ENCODE data around the gene DGKH. TPM values are rescaled to one million over a fixed set of nuclear protein-coding genes. Genes with fewer than 3 reads are reported as not detected.
"Not testable (repeated sequence)": the region's sequence is repeated elsewhere in the genome, so short reads cannot be mapped to it uniquely, and the experiment has no call there.

Gene DGKH
- total and polyA plus RNA-seq, 8 donors = 9.8 to 17.1 (median 12.0) TPM

- ATAC-seq = no peak
- Histone ChIP-seq H3K4me1 (no peaks in the 10 kb centered on the region), H3K9me3 (no peaks in the 10 kb centered on the region), H3K4me3 (no peak overlapping the region), H3K27me3 (no peaks in the 10 kb centered on the region), H3K27ac (no peak overlapping the region), H3K36me3 (no peaks in the 10 kb centered on the region)
- intact Hi-C loops (cut with DNase I) = no loop called here
- DNase-seq = no peak
- TF ChIP-seq, protein P1, sequence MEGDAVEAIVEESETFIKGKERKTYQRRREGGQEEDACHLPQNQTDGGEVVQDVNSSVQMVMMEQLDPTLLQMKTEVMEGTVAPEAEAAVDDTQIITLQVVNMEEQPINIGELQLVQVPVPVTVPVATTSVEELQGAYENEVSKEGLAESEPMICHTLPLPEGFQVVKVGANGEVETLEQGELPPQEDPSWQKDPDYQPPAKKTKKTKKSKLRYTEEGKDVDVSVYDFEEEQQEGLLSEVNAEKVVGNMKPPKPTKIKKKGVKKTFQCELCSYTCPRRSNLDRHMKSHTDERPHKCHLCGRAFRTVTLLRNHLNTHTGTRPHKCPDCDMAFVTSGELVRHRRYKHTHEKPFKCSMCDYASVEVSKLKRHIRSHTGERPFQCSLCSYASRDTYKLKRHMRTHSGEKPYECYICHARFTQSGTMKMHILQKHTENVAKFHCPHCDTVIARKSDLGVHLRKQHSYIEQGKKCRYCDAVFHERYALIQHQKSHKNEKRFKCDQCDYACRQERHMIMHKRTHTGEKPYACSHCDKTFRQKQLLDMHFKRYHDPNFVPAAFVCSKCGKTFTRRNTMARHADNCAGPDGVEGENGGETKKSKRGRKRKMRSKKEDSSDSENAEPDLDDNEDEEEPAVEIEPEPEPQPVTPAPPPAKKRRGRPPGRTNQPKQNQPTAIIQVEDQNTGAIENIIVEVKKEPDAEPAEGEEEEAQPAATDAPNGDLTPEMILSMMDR (IDR thresholded peaks at IDR 0.05) = no peak
These were observed 36.3 kb downstream of the DGKH start for GRCh38 chr13:42084722-42085121.

DNA sequence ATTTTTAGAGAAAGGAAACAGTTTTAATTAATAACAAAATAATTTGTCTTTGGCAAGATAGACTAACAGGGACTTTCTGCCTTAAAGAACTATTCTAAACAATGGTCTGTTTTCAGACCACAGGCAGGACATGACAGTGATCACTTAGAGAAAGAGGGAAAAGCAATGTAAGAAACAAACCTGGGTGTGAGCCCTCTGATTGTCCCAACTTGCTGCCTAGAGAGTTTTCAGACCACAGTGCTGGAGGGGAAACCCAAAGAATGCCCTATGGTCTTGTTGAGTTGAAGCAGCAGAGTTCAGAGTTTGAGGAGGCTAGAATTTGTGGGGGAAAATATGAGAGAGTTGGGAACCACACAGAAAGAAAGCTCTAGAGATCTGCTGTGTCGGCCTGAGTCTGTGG lies 38.1 kb downstream of the DGKH start:
- Histone ChIP-seq H3K4me3 (no peak overlapping the region), H3K36me3 (no peaks in the 10 kb centered on the region), H3K27me3 (no peaks in the 10 kb centered on the region), H3K9me3 (no peaks in the 10 kb centered on the region), H3K4me1 (no peaks in the 10 kb centered on the region), H3K27ac (no peak overlapping the region)
- ATAC-seq (no peak), DNase-seq (no peak)
- intact Hi-C loops (cut with DNase I) = no loop called here
- TF ChIP-seq, protein P1 (IDR thresholded peaks at IDR 0.05) = no peak

DNA sequence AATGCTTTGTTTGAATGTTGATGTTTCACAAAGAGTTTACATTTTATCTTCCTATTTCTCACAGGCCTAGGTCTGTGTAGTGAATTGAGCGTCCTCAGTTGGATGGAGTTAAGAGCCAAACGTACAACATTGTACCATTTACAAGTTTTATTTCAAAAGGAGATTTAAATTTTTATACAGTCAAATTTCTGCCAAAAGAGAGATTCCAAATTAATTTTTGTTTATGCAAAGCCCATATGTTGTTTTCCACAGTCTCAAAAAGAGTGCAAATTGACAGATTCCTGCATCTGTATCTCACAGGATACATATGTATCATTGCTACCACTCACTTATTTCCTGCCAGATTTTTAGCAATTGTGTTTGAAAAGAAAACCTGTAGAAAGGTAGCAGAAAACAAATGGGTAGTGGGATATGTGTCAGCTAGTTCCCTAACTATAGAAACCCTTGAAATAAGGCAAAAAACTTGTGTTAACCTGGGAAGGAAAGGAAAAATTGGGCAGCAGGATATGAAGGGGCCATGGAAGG lies 46.1 kb downstream of the DGKH start:
- intact Hi-C loops (cut with DNase I) = no loop called here
- Histone ChIP-seq H3K9me3 (no peaks in the 10 kb centered on the region), H3K27me3 (no peaks in the 10 kb centered on the region), H3K27ac (no peak overlapping the region), H3K4me3 (no peak overlapping the region), H3K36me3 (no peaks in the 10 kb centered on the region), H3K4me1 (no peaks in the 10 kb centered on the region)
- no peak for ATAC-seq
- DNase-seq = no peak
- TF ChIP-seq, protein P1 (IDR thresholded peaks at IDR 0.05) = no peak

DNA sequence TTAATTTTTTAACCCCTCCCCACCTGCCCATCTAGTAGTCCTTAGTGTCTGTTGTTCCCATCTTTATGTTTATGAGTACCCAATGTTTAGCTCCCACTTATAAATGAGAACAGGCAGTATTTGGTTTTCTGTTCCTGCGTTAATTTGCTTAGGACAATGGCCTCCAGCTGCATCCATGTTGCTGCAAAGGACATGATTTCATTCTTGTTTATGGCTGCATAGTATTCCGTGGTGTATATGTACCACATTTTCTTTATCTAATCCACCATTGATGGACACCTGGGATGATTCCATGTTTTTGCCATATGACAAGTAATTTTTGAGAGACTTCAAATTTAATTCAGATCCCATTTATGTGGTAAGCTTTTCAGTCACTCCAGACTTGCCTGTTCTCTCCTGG lies 47.8 kb downstream of the DGKH start:
- H3K27me3 ChIP-seq; H3K27ac ChIP-seq; H3K36me3 ChIP-seq; DNase-seq; intact Hi-C loops (cut with DNase I); H3K4me3 ChIP-seq; ATAC-seq; H3K9me3 ChIP-seq; H3K4me1 ChIP-seq: not testable (repeated sequence)

- Histone ChIP-seq H3K27ac (no peak overlapping the region), H3K4me3 (no peak overlapping the region), H3K9me3 (no peaks in the 10 kb centered on the region), H3K27me3 (no peaks in the 10 kb centered on the region), H3K36me3 (no peaks in the 10 kb centered on the region), H3K4me1 (no peaks in the 10 kb centered on the region)
- DNase-seq (no peak), ATAC-seq (no peak)
- intact Hi-C loops (cut with DNase I) = no loop called here
- TF ChIP-seq, protein P1 (IDR thresholded peaks at IDR 0.05) = no peak
These were observed 51.7 kb downstream of the DGKH start for GRCh38 chr13:42099962-42100675.

DNA sequence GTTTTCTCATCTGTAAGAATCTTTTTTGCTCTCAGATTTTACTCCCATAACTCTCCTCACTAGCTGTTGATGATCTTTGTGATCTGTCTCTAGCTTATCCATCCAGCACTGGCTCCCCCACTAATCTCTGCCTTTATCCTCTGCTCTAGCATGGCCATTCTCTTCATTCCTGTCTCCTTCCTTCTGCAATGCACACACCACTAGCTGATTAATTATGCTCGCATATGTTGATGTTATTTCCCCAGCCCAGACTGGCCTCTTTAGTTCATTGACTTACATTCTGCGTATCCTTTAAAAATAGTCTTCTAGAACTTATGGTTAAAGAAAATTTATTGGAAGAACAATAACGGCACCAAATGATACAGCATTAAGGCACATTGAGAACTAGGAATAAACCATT lies 52.5 kb downstream of the DGKH start:
- Histone ChIP-seq H3K9me3 (no peaks in the 10 kb centered on the region), H3K36me3 (no peaks in the 10 kb centered on the region), H3K4me1 (no peaks in the 10 kb centered on the region), H3K4me3 (no peak overlapping the region), H3K27me3 (no peaks in the 10 kb centered on the region), H3K27ac (no peak overlapping the region)
- DNase-seq = no peak
- intact Hi-C loops (cut with DNase I) = no loop called here
- TF ChIP-seq, protein P1 (IDR thresholded peaks at IDR 0.05) = no peak
- no peak for ATAC-seq

All from left lung (tissue), 10 donors.